PC-9 (cell line): ENCODE measurements around the gene LRP1B.

ENCODE experiments used
- CTCF ChIP-seq: fragments of 200-600 bp; sonication (generic); conservative IDR thresholded peaks from 2 replicates; pipeline ENCODE4 v1.6.1; 2017; ENCODE audit warnings: mixed run types, antibody characterized with exemption, mild to moderate bottlenecking, moderate library complexity
- EZH2 ChIP-seq: fragments of 200-600 bp; sonication (generic); IDR thresholded peaks from 2 replicates; pipeline ENCODE4 v1.8.0; 2017; ENCODE audit warnings: antibody characterized with exemption, low read depth

DNA sequence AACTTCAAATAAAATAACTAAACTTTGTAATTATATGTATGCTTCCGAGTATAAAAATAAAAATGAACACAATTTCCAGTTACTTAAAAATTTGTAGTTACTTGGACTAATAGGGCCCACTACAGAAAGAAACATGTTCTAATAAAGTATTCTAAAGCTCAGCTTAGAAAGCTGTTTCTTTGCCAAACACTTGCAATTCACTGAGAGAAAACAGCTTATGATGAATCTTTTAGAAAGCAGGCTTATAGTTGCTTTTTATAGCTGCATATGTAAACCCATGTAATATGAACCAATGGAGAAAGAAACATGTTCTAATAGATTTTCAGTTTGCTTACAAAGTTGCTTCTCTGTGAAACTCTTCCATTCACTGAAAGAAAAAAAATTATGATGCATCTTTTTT, 766.0 kb downstream of the LRP1B start:
- TF ChIP-seq CTCF (no peak), EZH2 (no peak)
